Testis (tissue), 3 donors: ENCODE data around the gene PEMT. TPM values are rescaled to one million over a fixed set of nuclear protein-coding genes. Genes with fewer than 3 reads are reported as not detected.

ENCODE experiments used
- DNase-seq: peaks from one replicate; pipeline ENCODE4 v3.0.0-alpha.2; 2019
- H3K27ac ChIP-seq, 2 donors: fragments of 200-600 bp; sonication (generic); one replicate each; pipeline ENCODE4 v1.5.1; 2019
- H3K27me3 ChIP-seq: fragments of 200-600 bp; sonication (generic); one replicate; pipeline ENCODE4 v1.5.1; 2019
- H3K36me3 ChIP-seq: fragments of 200-600 bp; sonication (generic); one replicate; pipeline ENCODE4 v1.5.1; 2017; ENCODE audit warnings: low read depth; ENCODE audit errors: missing control alignments
- H3K4me1 ChIP-seq: fragments of 200-600 bp; sonication (generic); one replicate; pipeline ENCODE4 v1.5.1; 2019
- H3K4me3 ChIP-seq, 2 donors: fragments of 200-600 bp; sonication (generic); one replicate each; pipeline ENCODE4 v1.5.1; 2017 to 2019
- H3K9me3 ChIP-seq: fragments of 200-600 bp; sonication (generic); one replicate; pipeline ENCODE4 v1.5.1; 2017
- CTCF ChIP-seq, 3 experiments: fragments of 450-650 bp in 2 of 3; fragments of 200-600 bp in 1 of 3; sonication (generic) in 1 of 3; IDR thresholded peaks; one replicate each; pipeline ENCODE4 v1.5.1; 2016 to 2019; ENCODE audit warnings: antibody characterized with exemption in 3 of 3, mild to moderate bottlenecking in 2 of 3, moderate library complexity in 1 of 3
- POLR2A ChIP-seq: fragments of 450-650 bp; IDR thresholded peaks from one replicate; pipeline ENCODE4 v1.6.1; 2017; ENCODE audit warnings: antibody characterized with exemption, mild to moderate bottlenecking, moderate library complexity
- WGBS, 2 donors: methylation state at CpG; one replicate each; pipeline ENCODE4 v1.1.5; 2018; 5-methylcytosine and 5-hydroxymethylcytosine counted together
- intact Hi-C: fragments of 100-400 bp; cut with DNase I; formaldehyde crosslinking; loops from one replicate; pipeline ENCODE4 v1.15.1; 2023; ENCODE audit warnings: low total_unique reads
- polyA plus RNA-seq: library from polyadenylated mRNA; stranded (reverse); fragments of 350-450 nt; fragmentation: Illumina TruSeq; extraction: RNeasy Lipid Tissue Mini Kit (QIAGEN cat#74804); gene quantifications from one replicate; pipeline ENCODE4 v1.2.3, GENCODE V29; 2014; ENCODE audit warnings: low read depth, low replicate concordance; ENCODE audit not compliant: insufficient read depth
- total RNA-seq, 2 donors: library from RNA; depleted of rRNA; stranded (reverse); fragments of >200 nt; gene quantifications; one replicate each; pipeline ENCODE4 v1.2.3, GENCODE V29; 2016

The PEMT gene
- total and polyA plus RNA-seq, 3 donors from 2014 or later: 66.0 to 120 (median 83.1) TPM

GRCh38 chr17:17527534-17527933 is 64.0 kb downstream of the PEMT start:
- DNase-seq: no peak
- TF ChIP-seq POLR2A (no peak), CTCF (IDR thresholded peaks at IDR 0.05) (no peak)
- H3K4me3 ChIP-seq: no peak overlapping the region
- intact Hi-C loops: no loop called here
- WGBS, 2 donors: 93 to 95% methylated on average over 9 to 11 of the region's 11 CpGs
- H3K27ac ChIP-seq: no peak overlapping the region
- H3K9me3 ChIP-seq: no peaks in the 10 kb centered on the region
- peaks cover 41% of the 10 kb centered on the region for H3K4me1 ChIP-seq
- H3K27me3 ChIP-seq: no peaks in the 10 kb centered on the region
- H3K36me3 ChIP-seq: no peaks in the 10 kb centered on the region

DNA sequence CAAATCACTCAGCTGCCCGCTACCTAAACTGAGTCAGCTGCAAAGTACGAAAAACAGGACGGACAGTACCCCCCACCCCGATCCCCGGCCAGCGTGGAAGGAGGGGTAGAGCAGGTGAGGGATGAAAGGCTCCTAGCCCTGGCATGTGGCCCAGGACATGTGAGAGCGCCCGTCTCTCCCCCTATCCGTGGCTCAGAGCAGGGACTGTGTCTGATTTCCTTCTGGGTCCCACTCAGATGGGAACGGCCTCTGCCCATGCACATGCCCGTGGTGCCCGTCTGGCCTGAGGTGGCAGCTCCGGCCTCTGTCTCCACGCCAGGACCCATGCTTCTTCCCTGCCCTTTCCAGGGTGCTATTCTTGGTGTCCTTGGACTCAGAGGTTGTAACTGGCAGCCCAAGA is 65.1 kb downstream of the PEMT start:
- intact Hi-C loops: no loop called here
- WGBS, 2 donors: 30 to 41% methylated on average over 4 to 14 of the region's 14 CpGs
- TF ChIP-seq POLR2A: no peak
- no peak for TF ChIP-seq CTCF (IDR thresholded peaks at IDR 0.05)
- peaks cover 41% of the 10 kb centered on the region for H3K4me1 ChIP-seq
- DNase-seq: peak; percentile 63
- H3K4me3 ChIP-seq: no peak overlapping the region
- H3K27me3 ChIP-seq: no peaks in the 10 kb centered on the region
- no peaks in the 10 kb centered on the region for H3K36me3 ChIP-seq
- no peaks in the 10 kb centered on the region for H3K9me3 ChIP-seq
- peak overlapping the region; percentile 18 to 56 for H3K27ac ChIP-seq

DNA sequence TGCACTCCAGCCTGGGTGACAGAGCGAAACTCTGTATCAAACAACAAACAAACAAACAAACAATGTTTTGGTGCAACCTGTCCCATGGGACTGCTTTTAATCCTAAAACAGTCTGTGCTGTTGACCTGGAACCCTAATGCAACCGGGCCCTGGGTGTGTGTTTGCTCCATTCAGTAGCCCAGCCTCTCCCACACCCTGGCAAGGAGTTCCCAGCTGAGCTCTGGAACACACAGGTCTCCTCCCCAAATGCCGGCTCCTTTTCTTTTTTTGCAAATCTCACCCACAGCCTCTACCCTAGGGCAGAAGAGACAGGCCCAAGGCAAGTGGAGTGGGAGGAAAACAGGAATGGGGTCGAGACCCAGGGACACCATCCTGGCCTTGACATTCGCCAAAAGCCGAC is 65.6 kb downstream of the PEMT start:
- intact Hi-C loops: no loop called here
- DNase-seq: peak; percentile 53
- 34 to 47% methylated on average over 6 of the region's 6 CpGs for WGBS, 2 donors
- peak overlapping the region; percentile 18 to 56 for H3K27ac ChIP-seq
- TF ChIP-seq POLR2A: no peak
- no peak for TF ChIP-seq CTCF (IDR thresholded peaks at IDR 0.05)
- H3K4me3 ChIP-seq: no peak overlapping the region
- H3K4me1 ChIP-seq: peaks cover 41% of the 10 kb centered on the region
- H3K36me3 ChIP-seq: no peaks in the 10 kb centered on the region
- no peaks in the 10 kb centered on the region for H3K9me3 ChIP-seq
- H3K27me3 ChIP-seq: no peaks in the 10 kb centered on the region

GRCh38 chr17:17525311-17525710 is 66.2 kb downstream of the PEMT start:
- Histone ChIP-seq H3K36me3 (no peaks in the 10 kb centered on the region), H3K9me3 (no peaks in the 10 kb centered on the region), H3K27me3 (no peaks in the 10 kb centered on the region), H3K4me1 (peaks cover 41% of the 10 kb centered on the region), H3K4me3 (no peak overlapping the region), H3K27ac (peak overlapping the region in 1 of 2 donors; percentile 56)
- 89 to 94% methylated on average over 15 of the region's 15 CpGs for WGBS, 2 donors
- TF ChIP-seq POLR2A (no peak), CTCF (IDR thresholded peaks at IDR 0.05) (no peak)
- no peak for DNase-seq
- intact Hi-C loops: no loop called here

DNA sequence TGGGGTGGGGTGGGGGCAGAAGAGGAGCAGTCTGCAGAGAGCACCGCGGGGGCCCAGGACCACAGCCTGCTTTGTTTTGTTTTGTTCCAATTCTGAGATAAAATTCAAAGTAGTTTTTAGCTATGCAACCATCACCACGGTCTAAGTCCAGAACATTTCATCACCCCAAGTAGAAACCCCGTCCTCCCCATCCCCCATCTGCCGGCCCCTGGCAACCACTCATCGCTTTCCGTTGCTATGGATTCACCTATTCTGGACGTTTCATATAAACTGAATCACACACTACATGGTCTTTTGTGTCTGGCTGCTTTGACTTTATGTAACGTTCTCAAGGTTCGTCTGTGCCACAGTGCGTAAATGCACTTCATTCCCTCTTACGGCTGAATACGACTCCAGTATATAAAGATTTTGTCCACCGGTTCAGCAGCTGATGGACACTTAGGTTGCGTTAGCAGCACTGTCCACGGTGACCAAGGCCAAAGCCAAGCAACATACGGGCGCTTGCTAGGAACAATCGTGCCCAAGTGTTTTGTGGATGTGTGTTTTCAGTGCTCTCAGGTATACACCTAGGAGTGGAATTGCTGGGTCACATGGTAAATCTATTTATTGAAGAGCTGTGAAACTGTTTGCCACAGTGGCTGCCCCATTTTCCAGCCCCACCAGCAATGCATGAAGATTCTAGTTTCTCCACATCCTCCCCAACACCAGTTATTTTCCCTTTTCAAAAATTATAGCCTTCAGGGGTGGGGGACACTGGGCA is 67.6 kb downstream of the PEMT start:
- no peak overlapping the region for H3K4me3 ChIP-seq
- no peaks in the 10 kb centered on the region for H3K27me3 ChIP-seq
- no peaks in the 10 kb centered on the region for H3K9me3 ChIP-seq
- 79 to 85% methylated on average over 19 of the region's 19 CpGs for WGBS, 2 donors
- no peak for TF ChIP-seq POLR2A
- no peak for TF ChIP-seq CTCF (IDR thresholded peaks at IDR 0.05)
- no peak for DNase-seq
- intact Hi-C loops: no loop called here
- H3K4me1 ChIP-seq: peaks cover 35% of the 10 kb centered on the region
- no peak overlapping the region for H3K27ac ChIP-seq
- H3K36me3 ChIP-seq: no peaks in the 10 kb centered on the region
